ENCODE measurements around the gene AHSG.

DNA sequence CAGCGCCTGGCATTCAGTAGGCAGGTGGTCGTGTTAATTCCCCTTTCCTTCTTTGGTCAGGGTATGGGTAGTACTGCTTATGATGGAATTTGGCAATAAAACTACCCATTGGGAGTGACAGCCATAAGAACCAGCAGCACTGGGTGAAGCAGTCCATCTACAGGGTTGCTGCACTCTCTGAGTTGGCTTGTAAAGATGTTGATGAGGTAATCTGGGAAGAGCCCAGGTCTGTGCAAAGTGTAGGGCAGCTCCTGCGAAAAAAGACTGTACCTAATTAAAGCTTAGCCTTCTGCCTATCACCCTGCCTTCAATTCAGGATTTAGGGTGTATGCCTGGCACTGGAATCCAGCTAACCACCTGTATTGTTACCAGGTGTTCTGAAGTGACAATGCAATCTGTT, 22.7 kb downstream of the AHSG start:
- TF ChIP-seq, protein P1, sequence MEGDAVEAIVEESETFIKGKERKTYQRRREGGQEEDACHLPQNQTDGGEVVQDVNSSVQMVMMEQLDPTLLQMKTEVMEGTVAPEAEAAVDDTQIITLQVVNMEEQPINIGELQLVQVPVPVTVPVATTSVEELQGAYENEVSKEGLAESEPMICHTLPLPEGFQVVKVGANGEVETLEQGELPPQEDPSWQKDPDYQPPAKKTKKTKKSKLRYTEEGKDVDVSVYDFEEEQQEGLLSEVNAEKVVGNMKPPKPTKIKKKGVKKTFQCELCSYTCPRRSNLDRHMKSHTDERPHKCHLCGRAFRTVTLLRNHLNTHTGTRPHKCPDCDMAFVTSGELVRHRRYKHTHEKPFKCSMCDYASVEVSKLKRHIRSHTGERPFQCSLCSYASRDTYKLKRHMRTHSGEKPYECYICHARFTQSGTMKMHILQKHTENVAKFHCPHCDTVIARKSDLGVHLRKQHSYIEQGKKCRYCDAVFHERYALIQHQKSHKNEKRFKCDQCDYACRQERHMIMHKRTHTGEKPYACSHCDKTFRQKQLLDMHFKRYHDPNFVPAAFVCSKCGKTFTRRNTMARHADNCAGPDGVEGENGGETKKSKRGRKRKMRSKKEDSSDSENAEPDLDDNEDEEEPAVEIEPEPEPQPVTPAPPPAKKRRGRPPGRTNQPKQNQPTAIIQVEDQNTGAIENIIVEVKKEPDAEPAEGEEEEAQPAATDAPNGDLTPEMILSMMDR (conservative IDR thresholded peaks at IDR 0.05; ENCODE audit: low read length), result no peak
- no peak for TF ChIP-seq EZH2phosphoT487 (IDR thresholded peaks at IDR 0.05; ENCODE audit: borderline replicate concordance)

Measured in Loucy (cell line).